ENCODE measurements around the gene NRP1.
A peak's percentile ranks its signal among the peaks of the same experiment; 100 is the strongest.

NRP1 gene

GRCh38 chr10:33331379-33331694, 3.1 kb downstream of the NRP1 start:
- TF ChIP-seq CSRNP3 (CRISPR knock-in tag; IDR thresholded peaks at IDR 0.05) = no peak
- ATAC-seq = no peak

GRCh38 chr10:33330543-33331378, 3.7 kb downstream of the NRP1 start:
- peak; percentile 25 for ATAC-seq
- TF ChIP-seq CSDC2 (CRISPR knock-in tag; IDR thresholded peaks at IDR 0.05) (no peak), ZNF565 (CRISPR knock-in tag; conservative IDR thresholded peaks at IDR 0.05; ENCODE audit: low read depth) (no peak), SNAI2 (CRISPR knock-in tag; IDR thresholded peaks at IDR 0.05) (no peak), ZC3H10 (CRISPR knock-in tag; IDR thresholded peaks at IDR 0.05) (no peak)

- TF ChIP-seq ZFP30 (CRISPR knock-in tag; IDR thresholded peaks at IDR 0.05) (no peak), RARB (CRISPR knock-in tag; IDR thresholded peaks at IDR 0.05) (no peak), CREB5 (CRISPR knock-in tag; IDR thresholded peaks at IDR 0.05; ENCODE audit: low read depth) (no peak)
- no peak for ATAC-seq
Measured at GRCh38 chr10:33329178-33329577, 5.3 kb downstream of the NRP1 start.

- TF ChIP-seq ISL1 (CRISPR knock-in tag; IDR thresholded peaks at IDR 0.05) (no peak), POU6F1 (CRISPR knock-in tag; IDR thresholded peaks at IDR 0.05; ENCODE audit: borderline replicate concordance, low read depth) (no peak), PATZ1 (CRISPR knock-in tag; IDR thresholded peaks at IDR 0.05; ENCODE audit: borderline replicate concordance) (no peak), TOX (CRISPR knock-in tag; IDR thresholded peaks at IDR 0.05; ENCODE audit: borderline replicate concordance) (no peak), GLIS3 (CRISPR knock-in tag; IDR thresholded peaks at IDR 0.05) (no peak), BACH2 (CRISPR knock-in tag; IDR thresholded peaks at IDR 0.05; ENCODE audit: borderline replicate concordance) (no peak), ZFP3 (CRISPR knock-in tag; IDR thresholded peaks at IDR 0.05) (no peak), CSDC2 (CRISPR knock-in tag; IDR thresholded peaks at IDR 0.05) (no peak), ZNF8 (CRISPR knock-in tag; IDR thresholded peaks at IDR 0.05) (no peak), ARNTL (CRISPR knock-in tag; IDR thresholded peaks at IDR 0.05; ENCODE audit: borderline replicate concordance, low read depth) (no peak), CSRNP3 (CRISPR knock-in tag; IDR thresholded peaks at IDR 0.05) (no peak), RARB (CRISPR knock-in tag; IDR thresholded peaks at IDR 0.05) (no peak), OSR1 (CRISPR knock-in tag; IDR thresholded peaks at IDR 0.05) (no peak), SNAI2 (CRISPR knock-in tag; IDR thresholded peaks at IDR 0.05) (no peak), TSHZ2 (CRISPR knock-in tag; IDR thresholded peaks at IDR 0.05) (no peak), ZNF70 (CRISPR knock-in tag; IDR thresholded peaks at IDR 0.05) (no peak), ZFP30 (CRISPR knock-in tag; IDR thresholded peaks at IDR 0.05) (no peak), ZC3H10 (CRISPR knock-in tag; IDR thresholded peaks at IDR 0.05) (no peak), TCF4 (CRISPR knock-in tag; IDR thresholded peaks at IDR 0.05; ENCODE audit: borderline replicate concordance) (no peak), PPARA (CRISPR knock-in tag; IDR thresholded peaks at IDR 0.05; ENCODE audit: borderline replicate concordance) (no peak)
- no peak for ATAC-seq
Measured at GRCh38 chr10:33328253-33328652, 6.2 kb downstream of the NRP1 start.
